SK-N-SH (cell line): Measurements from ENCODE around the gene IKZF5. TPM values are rescaled to one million over a fixed set of nuclear protein-coding genes. Genes with fewer than 3 reads are reported as not detected.

ENCODE experiments used
- CTCF ChIA-PET: fragments of 300-600, 350-600 bp; formaldehyde crosslinking; extraction: SDS; loops from one replicate; lab custom pipeline; 2021; lab: Yijun Ruan, JAX
- POLR2A ChIA-PET: fragments of 350-600 bp; sonication (Branson Sonifier 250); formaldehyde crosslinking; extraction: SDS; loops from one replicate; lab custom pipeline; 2020; ENCODE audit warnings: antibody characterized with exemption, inconsistent platforms; lab: Yijun Ruan, JAX
- DNase-seq: peaks from one replicate; pipeline ENCODE4 v3.0.0; 2012
- H2AFZ ChIP-seq: fragments of 200-600 bp; sonication (generic); 2 replicates; pipeline ENCODE4 v1.8.1; 2016; ENCODE audit warnings: antibody characterized with exemption, mild to moderate bottlenecking, low read depth
- H3F3A ChIP-seq: fragments of 200-600 bp; sonication (generic); replicated peaks from 2 replicates; pipeline ENCODE3; 2016; ENCODE audit warnings: antibody characterized with exemption, mild to moderate bottlenecking; ENCODE audit not compliant: insufficient read depth
- H3K27ac ChIP-seq, 2 experiments: fragments of 200-500 bp in 1 of 2; fragments of 200-600 bp in 1 of 2; sonication (Bioruptor generic) in 1 of 2; sonication (generic), shearing (Covaris generic) in 1 of 2; 2 replicates each; pipeline versions ENCODE4 v1.5.1 to v1.6.1; 2014 to 2016; ENCODE audit warnings: low read depth in 2 of 2, inconsistent platforms in 1 of 2, low read length in 1 of 2, mild to moderate bottlenecking in 1 of 2, mixed read lengths in 1 of 2
- H3K27me3 ChIP-seq: fragments of 200-600 bp; sonication (generic), shearing (Covaris generic); 2 replicates; pipeline ENCODE4 v1.6.1; 2016; ENCODE audit warnings: mixed run types; ENCODE audit not compliant: insufficient read depth
- H3K36me3 ChIP-seq, 2 experiments: fragments of 200-500 bp in 1 of 2; fragments of 200-600 bp in 1 of 2; sonication (Bioruptor generic) in 1 of 2; sonication (generic) in 1 of 2; replicated peaks in 1 of 2; 2 replicates each; pipeline versions ENCODE3 to v1.5.1; 2014 to 2016; ENCODE audit warnings: low read length in 1 of 2, mild to moderate bottlenecking in 1 of 2; ENCODE audit not compliant: insufficient read depth in 2 of 2, control insufficient read depth in 1 of 2
- H3K4me1 ChIP-seq, 2 experiments: fragments of 200-500 bp in 1 of 2; fragments of 200-600 bp in 1 of 2; sonication (Bioruptor generic) in 1 of 2; sonication (generic), shearing (Covaris generic) in 1 of 2; 2 replicates each; pipeline versions ENCODE4 v1.5.1 to v1.6.1; 2014 to 2016; ENCODE audit warnings: low read depth in 1 of 2, low read length in 1 of 2, mixed run types in 1 of 2; ENCODE audit not compliant: insufficient read depth in 2 of 2, control insufficient read depth in 1 of 2
- H3K4me2 ChIP-seq: fragments of 200-600 bp; sonication (generic), shearing (Covaris generic); 2 replicates; pipeline ENCODE4 v1.6.1; 2017; ENCODE audit warnings: mixed run types
- H3K4me3 ChIP-seq, 2 experiments: fragments of 200-500 bp in 1 of 2; fragments of 200-600 bp in 1 of 2; sonication (Bioruptor generic) in 1 of 2; sonication (generic), shearing (Covaris generic) in 1 of 2; 2 replicates each; pipeline versions ENCODE4 v1.5.1 to v1.8.1; 2014 to 2016; ENCODE audit warnings: low read depth in 2 of 2, inconsistent platforms in 1 of 2, low read length in 1 of 2, mild to moderate bottlenecking in 1 of 2, mixed read lengths in 1 of 2, moderate library complexity in 1 of 2
- H3K79me2 ChIP-seq: fragments of 200-600 bp; sonication (generic); 2 replicates; pipeline ENCODE4 v1.8.1; 2017; ENCODE audit warnings: mild to moderate bottlenecking; ENCODE audit not compliant: insufficient read depth
- H3K9ac ChIP-seq: fragments of 200-600 bp; sonication (generic); 2 replicates; pipeline ENCODE4 v1.6.1; 2017; ENCODE audit warnings: mixed run types
- H3K9me2 ChIP-seq: fragments of 200-600 bp; sonication (generic); 2 replicates; pipeline ENCODE4 v1.6.1; 2017; ENCODE audit warnings: mixed run types
- H3K9me3 ChIP-seq: fragments of 200-600 bp; sonication (generic); 2 replicates; pipeline ENCODE4 v1.6.1; 2017; ENCODE audit warnings: mixed run types, mild to moderate bottlenecking, moderate library complexity
- H4K20me1 ChIP-seq: fragments of 200-600 bp; sonication (generic); 2 replicates; pipeline ENCODE4 v1.6.1; 2017; ENCODE audit warnings: mild to moderate bottlenecking, mixed run types; ENCODE audit not compliant: insufficient read depth
- ELF1 ChIP-seq: IDR thresholded peaks from 2 replicates; pipeline ENCODE4 v1.4.0; 2012
- FOSL2 ChIP-seq: IDR thresholded peaks from 2 replicates; pipeline ENCODE4 v1.4.0; 2012; ENCODE audit warnings: low read depth, mild to moderate bottlenecking, moderate library complexity, borderline replicate concordance
- FOXM1 ChIP-seq: IDR thresholded peaks from 2 replicates; pipeline ENCODE4 v1.4.0; 2012; ENCODE audit warnings: low read depth, mild to moderate bottlenecking
- GATA2 ChIP-seq: sonication (generic); formaldehyde crosslinking; IDR thresholded peaks from 2 replicates; pipeline ENCODE4 v1.5.0; 2020; ENCODE audit warnings: mild to moderate bottlenecking, missing genetic modification reagents
- MXI1 ChIP-seq: IDR thresholded peaks from 2 replicates; pipeline ENCODE4 v1.6.1; 2012; ENCODE audit warnings: mild to moderate bottlenecking, low read depth, low read length, improper control_type of control experiment
- POLR2AphosphoS5 ChIP-seq: IDR thresholded peaks from 2 replicates; pipeline ENCODE4 v1.6.1; 2012; ENCODE audit warnings: low read depth, low read length
- RAD21 ChIP-seq: IDR thresholded peaks from 2 replicates; pipeline ENCODE4 v1.6.1; 2012; ENCODE audit warnings: mild to moderate bottlenecking, low read length
- RCOR1 ChIP-seq: fragments of 150-350 bp; IDR thresholded peaks from 2 replicates; pipeline ENCODE4 v1.6.1; 2017; ENCODE audit warnings: antibody characterized with exemption, low read length
- RFX5 ChIP-seq: IDR thresholded peaks from 2 replicates; pipeline ENCODE4 v1.6.1; 2012; ENCODE audit warnings: mild to moderate bottlenecking, improper control_type of control experiment, low read length
- SIN3A ChIP-seq: IDR thresholded peaks from 2 replicates; pipeline ENCODE4 v1.6.1; 2012; ENCODE audit warnings: low read depth, mild to moderate bottlenecking, low read length, moderate library complexity, borderline replicate concordance
- SMC3 ChIP-seq: IDR thresholded peaks from 2 replicates; pipeline ENCODE4 v1.6.1; 2012; ENCODE audit warnings: low read depth, low read length, improper control_type of control experiment
- TEAD4 ChIP-seq: IDR thresholded peaks from 2 replicates; pipeline ENCODE4 v1.4.0; 2012; ENCODE audit warnings: mild to moderate bottlenecking, borderline replicate concordance; ENCODE audit not compliant: insufficient read depth
- YY1 ChIP-seq: IDR thresholded peaks from 2 replicates; pipeline ENCODE4 v1.4.0; 2012; ENCODE audit warnings: low read depth, mild to moderate bottlenecking
- WGBS: methylation state at CpG from one replicate; pipeline ENCODE4 v1.1.6; 2017; ENCODE audit warnings: low lambda C conversion rate; 5-methylcytosine and 5-hydroxymethylcytosine counted together
- polyA plus RNA-seq, 3 experiments: library from polyadenylated mRNA; depleted of rRNA; stranded (reverse); fragments of >200 nt; gene quantifications; 2 replicates each; pipeline ENCODE4 v1.2.3, GENCODE V29; 2012
- TF ChIP-seq, protein P1 (sequence below): fragments of 150-350 bp; IDR thresholded peaks from 2 replicates; pipeline ENCODE4 v1.6.1; 2016; ENCODE audit warnings: mild to moderate bottlenecking, low read depth, low read length
- TF ChIP-seq, protein P2 (sequence below): IDR thresholded peaks from 2 replicates; pipeline ENCODE4 v1.4.0; 2012; ENCODE audit warnings: low read depth, borderline replicate concordance
- TF ChIP-seq, protein P3 (sequence below): IDR thresholded peaks from 2 replicates; pipeline ENCODE4 v1.4.0; 2012; ENCODE audit warnings: low read depth
- TF ChIP-seq, protein P4 (sequence below): IDR thresholded peaks from 2 replicates; pipeline ENCODE4 v1.4.0; 2012; ENCODE audit warnings: low read depth, borderline replicate concordance
- TF ChIP-seq, protein P5 (sequence below): fragments of 200-600 bp; sonication (generic); IDR thresholded peaks from 2 replicates; pipeline ENCODE4 v1.6.1; 2017; ENCODE audit warnings: antibody characterized with exemption, mild to moderate bottlenecking, moderate library complexity

The IKZF5 gene
- polyA plus RNA-seq, 1 of the 3 experiments (the other 2 are of a cell fraction): 2.9 TPM

DNA sequence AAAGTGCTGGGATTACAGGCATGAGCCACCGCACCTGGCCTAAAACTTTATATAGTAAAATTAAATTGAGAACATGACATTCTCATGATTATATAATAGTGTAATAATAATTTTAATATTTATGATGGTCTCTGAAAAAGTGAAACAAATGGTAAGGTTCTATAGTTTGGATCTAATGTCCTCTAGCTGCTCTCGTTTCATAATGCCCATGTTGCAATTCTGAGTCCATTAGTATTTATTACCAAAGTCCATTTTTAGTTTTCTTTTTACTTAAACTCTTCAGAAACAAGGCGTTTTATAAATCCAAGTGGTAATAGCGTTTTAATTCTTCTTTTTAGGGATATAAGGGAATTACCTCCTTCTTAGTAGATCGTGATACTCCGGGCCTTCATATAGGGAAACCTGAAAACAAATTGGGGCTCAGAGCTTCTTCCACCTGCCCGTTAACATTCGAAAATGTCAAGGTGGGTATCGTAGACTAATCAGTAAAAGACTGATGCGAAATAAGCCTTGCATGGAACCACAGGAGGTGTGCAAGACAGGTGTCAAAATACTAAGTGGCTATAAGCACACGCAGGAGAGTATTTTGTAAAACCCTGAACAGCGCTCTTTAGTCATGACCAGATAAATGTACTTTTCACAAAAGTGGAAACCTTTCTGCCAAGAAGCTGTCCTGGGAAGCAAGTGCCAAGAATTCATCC is 34.3 kb upstream of the IKZF5 start:
- no peak overlapping the region for H3K4me2 ChIP-seq

DNA sequence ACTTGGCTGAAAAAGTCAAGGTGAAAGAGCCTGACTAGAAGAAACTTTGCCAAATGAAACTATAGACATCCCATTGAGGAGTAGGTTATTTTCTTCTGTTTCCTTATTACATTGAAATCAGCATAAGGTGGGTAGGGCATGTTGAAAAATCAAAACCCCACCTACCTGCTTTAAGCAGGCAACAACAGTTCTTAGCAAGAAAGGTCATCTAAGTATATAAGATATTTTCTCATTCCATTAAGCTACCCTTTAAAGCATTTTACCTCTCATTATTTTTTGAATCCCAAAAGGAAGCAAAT is 31.0 kb upstream of the IKZF5 start:
- no peaks in the 10 kb centered on the region for H3K9me2 ChIP-seq
- H3K27me3 ChIP-seq: no peaks in the 10 kb centered on the region
- no peaks in the 10 kb centered on the region for H3K79me2 ChIP-seq
- CTCF ChIA-PET: no interaction called here
- no peaks in the 10 kb centered on the region for H4K20me1 ChIP-seq
- peaks cover 15 to 20% of the 10 kb centered on the region in 2 experiments for H3K36me3 ChIP-seq
- H2AFZ ChIP-seq: no peak overlapping the region
- H3F3A ChIP-seq: no peaks in the 10 kb centered on the region
- no peak overlapping the region for H3K9ac ChIP-seq
- no peaks in the 10 kb centered on the region for H3K9me3 ChIP-seq
- H3K27ac ChIP-seq: no peak overlapping the region
- no peaks in the 10 kb centered on the region for H3K4me1 ChIP-seq
- POLR2A ChIA-PET: no interaction called here
- DNase-seq: no peak
- TF ChIP-seq, protein P1, sequence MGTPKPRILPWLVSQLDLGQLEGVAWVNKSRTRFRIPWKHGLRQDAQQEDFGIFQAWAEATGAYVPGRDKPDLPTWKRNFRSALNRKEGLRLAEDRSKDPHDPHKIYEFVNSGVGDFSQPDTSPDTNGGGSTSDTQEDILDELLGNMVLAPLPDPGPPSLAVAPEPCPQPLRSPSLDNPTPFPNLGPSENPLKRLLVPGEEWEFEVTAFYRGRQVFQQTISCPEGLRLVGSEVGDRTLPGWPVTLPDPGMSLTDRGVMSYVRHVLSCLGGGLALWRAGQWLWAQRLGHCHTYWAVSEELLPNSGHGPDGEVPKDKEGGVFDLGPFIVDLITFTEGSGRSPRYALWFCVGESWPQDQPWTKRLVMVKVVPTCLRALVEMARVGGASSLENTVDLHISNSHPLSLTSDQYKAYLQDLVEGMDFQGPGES: no peak
- TF ChIP-seq TEAD4 (no peak), RAD21 (no peak), YY1 (no peak), POLR2AphosphoS5 (no peak), GATA2 (CRISPR knock-in tag) (no peak), MXI1 (no peak), FOSL2 (no peak), ELF1 (no peak), RCOR1 (no peak), SIN3A (no peak)
- TF ChIP-seq, protein P2, sequence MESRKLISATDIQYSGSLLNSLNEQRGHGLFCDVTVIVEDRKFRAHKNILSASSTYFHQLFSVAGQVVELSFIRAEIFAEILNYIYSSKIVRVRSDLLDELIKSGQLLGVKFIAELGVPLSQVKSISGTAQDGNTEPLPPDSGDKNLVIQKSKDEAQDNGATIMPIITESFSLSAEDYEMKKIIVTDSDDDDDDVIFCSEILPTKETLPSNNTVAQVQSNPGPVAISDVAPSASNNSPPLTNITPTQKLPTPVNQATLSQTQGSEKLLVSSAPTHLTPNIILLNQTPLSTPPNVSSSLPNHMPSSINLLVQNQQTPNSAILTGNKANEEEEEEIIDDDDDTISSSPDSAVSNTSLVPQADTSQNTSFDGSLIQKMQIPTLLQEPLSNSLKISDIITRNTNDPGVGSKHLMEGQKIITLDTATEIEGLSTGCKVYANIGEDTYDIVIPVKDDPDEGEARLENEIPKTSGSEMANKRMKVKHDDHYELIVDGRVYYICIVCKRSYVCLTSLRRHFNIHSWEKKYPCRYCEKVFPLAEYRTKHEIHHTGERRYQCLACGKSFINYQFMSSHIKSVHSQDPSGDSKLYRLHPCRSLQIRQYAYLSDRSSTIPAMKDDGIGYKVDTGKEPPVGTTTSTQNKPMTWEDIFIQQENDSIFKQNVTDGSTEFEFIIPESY: no peak
- TF ChIP-seq, protein P3, sequence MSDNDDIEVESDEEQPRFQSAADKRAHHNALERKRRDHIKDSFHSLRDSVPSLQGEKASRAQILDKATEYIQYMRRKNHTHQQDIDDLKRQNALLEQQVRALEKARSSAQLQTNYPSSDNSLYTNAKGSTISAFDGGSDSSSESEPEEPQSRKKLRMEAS: no peak
- TF ChIP-seq, protein P4, sequence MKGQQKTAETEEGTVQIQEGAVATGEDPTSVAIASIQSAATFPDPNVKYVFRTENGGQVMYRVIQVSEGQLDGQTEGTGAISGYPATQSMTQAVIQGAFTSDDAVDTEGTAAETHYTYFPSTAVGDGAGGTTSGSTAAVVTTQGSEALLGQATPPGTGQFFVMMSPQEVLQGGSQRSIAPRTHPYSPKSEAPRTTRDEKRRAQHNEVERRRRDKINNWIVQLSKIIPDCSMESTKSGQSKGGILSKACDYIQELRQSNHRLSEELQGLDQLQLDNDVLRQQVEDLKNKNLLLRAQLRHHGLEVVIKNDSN: no peak
- TF ChIP-seq, protein P5, sequence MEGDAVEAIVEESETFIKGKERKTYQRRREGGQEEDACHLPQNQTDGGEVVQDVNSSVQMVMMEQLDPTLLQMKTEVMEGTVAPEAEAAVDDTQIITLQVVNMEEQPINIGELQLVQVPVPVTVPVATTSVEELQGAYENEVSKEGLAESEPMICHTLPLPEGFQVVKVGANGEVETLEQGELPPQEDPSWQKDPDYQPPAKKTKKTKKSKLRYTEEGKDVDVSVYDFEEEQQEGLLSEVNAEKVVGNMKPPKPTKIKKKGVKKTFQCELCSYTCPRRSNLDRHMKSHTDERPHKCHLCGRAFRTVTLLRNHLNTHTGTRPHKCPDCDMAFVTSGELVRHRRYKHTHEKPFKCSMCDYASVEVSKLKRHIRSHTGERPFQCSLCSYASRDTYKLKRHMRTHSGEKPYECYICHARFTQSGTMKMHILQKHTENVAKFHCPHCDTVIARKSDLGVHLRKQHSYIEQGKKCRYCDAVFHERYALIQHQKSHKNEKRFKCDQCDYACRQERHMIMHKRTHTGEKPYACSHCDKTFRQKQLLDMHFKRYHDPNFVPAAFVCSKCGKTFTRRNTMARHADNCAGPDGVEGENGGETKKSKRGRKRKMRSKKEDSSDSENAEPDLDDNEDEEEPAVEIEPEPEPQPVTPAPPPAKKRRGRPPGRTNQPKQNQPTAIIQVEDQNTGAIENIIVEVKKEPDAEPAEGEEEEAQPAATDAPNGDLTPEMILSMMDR: no peak
- H3K4me2 ChIP-seq: no peak overlapping the region
- no peak overlapping the region for H3K4me3 ChIP-seq

More for the DNA sequence above, 34.3 kb upstream of the IKZF5 start:
- H2AFZ ChIP-seq: no peak overlapping the region
- H3K27me3 ChIP-seq: no peaks in the 10 kb centered on the region
- no peaks in the 10 kb centered on the region for H3F3A ChIP-seq
- no peaks in the 10 kb centered on the region for H4K20me1 ChIP-seq
- no peak for DNase-seq
- no peaks in the 10 kb centered on the region for H3K4me1 ChIP-seq
- no peak for TF ChIP-seq SIN3A
- TF ChIP-seq ELF1: no peak
- no peak for TF ChIP-seq FOXM1
- no peak for TF ChIP-seq SMC3
- TF ChIP-seq RFX5: no peak
- no peak for TF ChIP-seq YY1
- no peaks in the 10 kb centered on the region for H3K9me3 ChIP-seq
- no peak overlapping the region for H3K9ac ChIP-seq
- CTCF ChIA-PET: interaction anchor here (0.5 to 7.1 kb wide), 52 partner anchors 10 to 870 kb away, joined by 3 to 51 read pairs (median 5); partner anchors contain the start of gene IKZF5
- no peak overlapping the region for H3K27ac ChIP-seq
- POLR2A ChIA-PET: no interaction called here
- no peaks in the 10 kb centered on the region for H3K79me2 ChIP-seq
- H3K9me2 ChIP-seq: no peaks in the 10 kb centered on the region
- 0 out of 4 replicates have a peak overlapping the region, but pooled peaks of 1 of the 2 experiments have one; percentile 27 for H3K4me3 ChIP-seq
- WGBS: 78% methylated on average over 12 of the region's 12 CpGs
- peaks cover 12 to 27% of the 10 kb centered on the region in 2 experiments for H3K36me3 ChIP-seq
